Measurements from ENCODE around the gene CTNND2.

Gene CTNND2

GRCh38 chr5:11596185-11596584, 308.1 kb downstream of the CTNND2 start:
- Histone ChIP-seq H3K36me3 (ENCODE audit: insufficient read depth, insufficient read length, low read length) (no peaks in the 10 kb centered on the region), H3K9ac (ENCODE audit: insufficient read length, low read depth) (no peak overlapping the region), H3K9me3 (ENCODE audit: insufficient read depth, low read length) (no peaks in the 10 kb centered on the region), H3K4me1 (ENCODE audit: insufficient read depth, insufficient read length) (peaks cover 2% of the 10 kb centered on the region), H3K4me3 (ENCODE audit: insufficient read length, low read depth) (no peak overlapping the region), H3K27me3 (ENCODE audit: insufficient read depth, insufficient read length) (no peaks in the 10 kb centered on the region)
- TF ChIP-seq YY1 (IDR thresholded peaks at IDR 0.05; ENCODE audit: insufficient read depth, insufficient read length) (no peak), SUZ12 (IDR thresholded peaks at IDR 0.05; ENCODE audit: extremely low read depth, insufficient read depth, insufficient read length) (no peak), ZNF274 (IDR thresholded peaks at IDR 0.05; ENCODE audit: low read depth, low read length) (no peak)
- no peak for DNase-seq (ENCODE audit: low read depth, low spot score)

- no peak for DNase-seq (ENCODE audit: low read depth, low spot score)
- Histone ChIP-seq H3K27me3 (ENCODE audit: insufficient read depth, insufficient read length) (no peaks in the 10 kb centered on the region), H3K9ac (ENCODE audit: insufficient read length, low read depth) (no peak overlapping the region), H3K4me3 (ENCODE audit: insufficient read length, low read depth) (no peak overlapping the region), H3K9me3 (ENCODE audit: insufficient read depth, low read length) (no peaks in the 10 kb centered on the region), H3K4me1 (ENCODE audit: insufficient read depth, insufficient read length) (peaks cover 2% of the 10 kb centered on the region), H3K36me3 (ENCODE audit: insufficient read depth, insufficient read length, low read length) (no peaks in the 10 kb centered on the region)
- TF ChIP-seq SUZ12 (IDR thresholded peaks at IDR 0.05; ENCODE audit: extremely low read depth, insufficient read depth, insufficient read length) (no peak), ZNF274 (IDR thresholded peaks at IDR 0.05; ENCODE audit: low read depth, low read length) (no peak), YY1 (IDR thresholded peaks at IDR 0.05; ENCODE audit: insufficient read depth, insufficient read length) (no peak)
Observed at GRCh38 chr5:11595045-11595444, 309.2 kb downstream of the CTNND2 start.

GRCh38 chr5:11594021-11594420, 310.2 kb downstream of the CTNND2 start:
- H3K9ac ChIP-seq (ENCODE audit: insufficient read length, low read depth): no peak overlapping the region
- TF ChIP-seq SUZ12 (IDR thresholded peaks at IDR 0.05; ENCODE audit: extremely low read depth, insufficient read depth, insufficient read length): no peak
- TF ChIP-seq ZNF274 (IDR thresholded peaks at IDR 0.05; ENCODE audit: low read depth, low read length): no peak
- no peak overlapping the region for H3K4me3 ChIP-seq (ENCODE audit: insufficient read length, low read depth)
- no peak for DNase-seq (ENCODE audit: low read depth, low spot score)
- H3K36me3 ChIP-seq (ENCODE audit: insufficient read depth, insufficient read length, low read length): no peaks in the 10 kb centered on the region
- no peaks in the 10 kb centered on the region for H3K27me3 ChIP-seq (ENCODE audit: insufficient read depth, insufficient read length)
- peaks cover 2% of the 10 kb centered on the region for H3K4me1 ChIP-seq (ENCODE audit: insufficient read depth, insufficient read length)
- H3K9me3 ChIP-seq (ENCODE audit: insufficient read depth, low read length): no peaks in the 10 kb centered on the region

- DNase-seq (ENCODE audit: low read depth, low spot score): no peak
- Histone ChIP-seq H3K9me3 (ENCODE audit: insufficient read depth, low read length) (no peaks in the 10 kb centered on the region), H3K27me3 (ENCODE audit: insufficient read depth, insufficient read length) (no peaks in the 10 kb centered on the region), H3K4me3 (ENCODE audit: insufficient read length, low read depth) (no peak overlapping the region), H3K9ac (ENCODE audit: insufficient read length, low read depth) (no peak overlapping the region), H3K4me1 (ENCODE audit: insufficient read depth, insufficient read length) (peaks cover 2% of the 10 kb centered on the region), H3K36me3 (ENCODE audit: insufficient read depth, insufficient read length, low read length) (no peaks in the 10 kb centered on the region)
- TF ChIP-seq YY1 (IDR thresholded peaks at IDR 0.05; ENCODE audit: insufficient read depth, insufficient read length): no peak
- no peak for TF ChIP-seq ZNF274 (IDR thresholded peaks at IDR 0.05; ENCODE audit: low read depth, low read length)
- no peak for TF ChIP-seq SUZ12 (IDR thresholded peaks at IDR 0.05; ENCODE audit: extremely low read depth, insufficient read depth, insufficient read length)
Observed at GRCh38 chr5:11590475-11590874, 313.8 kb downstream of the CTNND2 start.

- peak overlapping the region; percentile 10 for H3K9ac ChIP-seq (ENCODE audit: insufficient read length, low read depth)
Observed at GRCh38 chr5:11588803-11589202, 315.4 kb downstream of the CTNND2 start.

GRCh38 chr5:11584017-11584416, 320.2 kb downstream of the CTNND2 start:
- H3K27me3 ChIP-seq (ENCODE audit: insufficient read depth, insufficient read length): no peaks in the 10 kb centered on the region
- H3K9me3 ChIP-seq (ENCODE audit: insufficient read depth, low read length): no peaks in the 10 kb centered on the region
- no peak for DNase-seq (ENCODE audit: low read depth, low spot score)
- no peak for TF ChIP-seq YY1 (IDR thresholded peaks at IDR 0.05; ENCODE audit: insufficient read depth, insufficient read length)
- TF ChIP-seq ZNF274 (IDR thresholded peaks at IDR 0.05; ENCODE audit: low read depth, low read length): no peak
- TF ChIP-seq SUZ12 (IDR thresholded peaks at IDR 0.05; ENCODE audit: extremely low read depth, insufficient read depth, insufficient read length): no peak
- no peak overlapping the region for H3K9ac ChIP-seq (ENCODE audit: insufficient read length, low read depth)
- no peak overlapping the region for H3K4me3 ChIP-seq (ENCODE audit: insufficient read length, low read depth)
- H3K4me1 ChIP-seq (ENCODE audit: insufficient read depth, insufficient read length): no peaks in the 10 kb centered on the region
- no peaks in the 10 kb centered on the region for H3K36me3 ChIP-seq (ENCODE audit: insufficient read depth, insufficient read length, low read length)

More at GRCh38 chr5:11588803-11589202, 315.4 kb downstream of the CTNND2 start:
- DNase-seq (ENCODE audit: low read depth, low spot score): peak; percentile 43
- Histone ChIP-seq H3K4me3 (ENCODE audit: insufficient read length, low read depth) (no peak overlapping the region), H3K36me3 (ENCODE audit: insufficient read depth, insufficient read length, low read length) (no peaks in the 10 kb centered on the region), H3K9me3 (ENCODE audit: insufficient read depth, low read length) (no peaks in the 10 kb centered on the region), H3K4me1 (ENCODE audit: insufficient read depth, insufficient read length) (no peaks in the 10 kb centered on the region), H3K27me3 (ENCODE audit: insufficient read depth, insufficient read length) (no peaks in the 10 kb centered on the region)
- TF ChIP-seq ZNF274 (IDR thresholded peaks at IDR 0.05; ENCODE audit: low read depth, low read length) (no peak), SUZ12 (IDR thresholded peaks at IDR 0.05; ENCODE audit: extremely low read depth, insufficient read depth, insufficient read length) (no peak), YY1 (IDR thresholded peaks at IDR 0.05; ENCODE audit: insufficient read depth, insufficient read length) (no peak)

DNA sequence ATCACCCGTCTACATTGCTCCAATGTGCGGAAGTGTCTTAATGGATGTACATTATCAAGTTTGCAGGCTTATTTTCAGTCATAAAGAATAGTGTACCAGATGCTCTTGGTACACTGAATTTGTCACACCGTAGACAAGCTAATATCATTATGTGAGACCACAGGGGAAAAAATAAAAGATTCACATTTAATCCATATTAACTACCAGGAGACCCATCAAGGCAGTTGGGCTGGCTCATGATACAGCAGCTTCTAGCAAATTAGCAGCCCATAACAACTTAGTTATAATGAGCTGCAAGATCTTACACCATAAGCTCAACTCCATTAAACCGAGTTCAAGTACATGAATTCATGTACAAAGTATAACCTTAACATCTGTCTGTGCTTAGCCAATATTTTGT, 324.9 kb downstream of the CTNND2 start:
- Histone ChIP-seq H3K9me3 (ENCODE audit: insufficient read depth, low read length) (no peaks in the 10 kb centered on the region), H3K27me3 (ENCODE audit: insufficient read depth, insufficient read length) (no peaks in the 10 kb centered on the region), H3K4me1 (ENCODE audit: insufficient read depth, insufficient read length) (no peaks in the 10 kb centered on the region), H3K9ac (ENCODE audit: insufficient read length, low read depth) (no peak overlapping the region), H3K4me3 (ENCODE audit: insufficient read length, low read depth) (no peak overlapping the region), H3K36me3 (ENCODE audit: insufficient read depth, insufficient read length, low read length) (no peaks in the 10 kb centered on the region)
- TF ChIP-seq SUZ12 (IDR thresholded peaks at IDR 0.05; ENCODE audit: extremely low read depth, insufficient read depth, insufficient read length) (no peak), YY1 (IDR thresholded peaks at IDR 0.05; ENCODE audit: insufficient read depth, insufficient read length) (no peak), ZNF274 (IDR thresholded peaks at IDR 0.05; ENCODE audit: low read depth, low read length) (no peak)
- DNase-seq (ENCODE audit: low read depth, low spot score): no peak

- no peak overlapping the region for H3K9ac ChIP-seq (ENCODE audit: insufficient read length, low read depth)
- no peak for DNase-seq (ENCODE audit: low read depth, low spot score)
- H3K27me3 ChIP-seq (ENCODE audit: insufficient read depth, insufficient read length): no peaks in the 10 kb centered on the region
- H3K4me3 ChIP-seq (ENCODE audit: insufficient read length, low read depth): no peak overlapping the region
- TF ChIP-seq YY1 (IDR thresholded peaks at IDR 0.05; ENCODE audit: insufficient read depth, insufficient read length) (no peak), ZNF274 (IDR thresholded peaks at IDR 0.05; ENCODE audit: low read depth, low read length) (no peak), SUZ12 (IDR thresholded peaks at IDR 0.05; ENCODE audit: extremely low read depth, insufficient read depth, insufficient read length) (no peak)
- H3K4me1 ChIP-seq (ENCODE audit: insufficient read depth, insufficient read length): no peaks in the 10 kb centered on the region
- H3K9me3 ChIP-seq (ENCODE audit: insufficient read depth, low read length): no peaks in the 10 kb centered on the region
- no peaks in the 10 kb centered on the region for H3K36me3 ChIP-seq (ENCODE audit: insufficient read depth, insufficient read length, low read length)
Observed at GRCh38 chr5:11574787-11575186, 329.5 kb downstream of the CTNND2 start.
